ENCODE results near the gene ATL2.
A peak's percentile ranks its signal among the peaks of the same experiment; 100 is the strongest.
"Not testable (repeated sequence)": the region's sequence is repeated elsewhere in the genome, so short reads cannot be mapped to it uniquely, and the experiment has no call there.

Gene ATL2

GRCh38 chr2:38377050-38377828, at the start of gene ATL2:
Gene ATL2 (minus strand): TSS chr2:38377273. CDS start chr2:38377260, 13 bp downstream.
- DNase-seq (ENCODE audit: low read depth in 1 of 2, low spot score in 1 of 2): peak; percentile 84 to 88

- DNase-seq (ENCODE audit: low read depth in 1 of 2, low spot score in 1 of 2): no peak
These were observed 46.7 kb upstream of the ATL2 start for GRCh38 chr2:38423763-38424162.

- no peak for DNase-seq (ENCODE audit: low read depth in 1 of 2, low spot score in 1 of 2)
These were observed 44.4 kb upstream of the ATL2 start for GRCh38 chr2:38421274-38422056.

GRCh38 chr2:38419499-38419898, 42.4 kb upstream of the ATL2 start:
- no peak for DNase-seq (ENCODE audit: low read depth in 1 of 2, low spot score in 1 of 2)

GRCh38 chr2:38418735-38419134, 41.7 kb upstream of the ATL2 start:
- DNase-seq (ENCODE audit: low read depth in 1 of 2, low spot score in 1 of 2): no peak

GRCh38 chr2:38417745-38418689, 40.9 kb upstream of the ATL2 start:
- no peak for DNase-seq (ENCODE audit: low read depth in 1 of 2, low spot score in 1 of 2)

GRCh38 chr2:38416296-38417036, 39.4 kb upstream of the ATL2 start:
- DNase-seq (ENCODE audit: low read depth in 1 of 2, low spot score in 1 of 2): no peak

GRCh38 chr2:38415728-38416291, 38.7 kb upstream of the ATL2 start:
- DNase-seq (ENCODE audit: low read depth in 1 of 2, low spot score in 1 of 2): no peak

- DNase-seq (ENCODE audit: low read depth in 1 of 2, low spot score in 1 of 2): no peak
These were observed 38.0 kb upstream of the ATL2 start for GRCh38 chr2:38415023-38415422.

GRCh38 chr2:38412235-38412871, 35.3 kb upstream of the ATL2 start:
- DNase-seq (ENCODE audit: low read depth in 1 of 2, low spot score in 1 of 2): not testable (repeated sequence)

- DNase-seq (ENCODE audit: low read depth in 1 of 2, low spot score in 1 of 2): no peak
These were observed 32.4 kb upstream of the ATL2 start for GRCh38 chr2:38409156-38410102.

- no peak for DNase-seq (ENCODE audit: low read depth in 1 of 2, low spot score in 1 of 2)
These were observed 30.1 kb upstream of the ATL2 start for GRCh38 chr2:38407111-38407682.

GRCh38 chr2:38406597-38407110, 29.6 kb upstream of the ATL2 start:
- DNase-seq (ENCODE audit: low read depth in 1 of 2, low spot score in 1 of 2): no peak

GRCh38 chr2:38405917-38406596, 29.0 kb upstream of the ATL2 start:
- no peak for DNase-seq (ENCODE audit: low read depth in 1 of 2, low spot score in 1 of 2)

GRCh38 chr2:38400513-38400912, 23.4 kb upstream of the ATL2 start:
- DNase-seq (ENCODE audit: low read depth in 1 of 2, low spot score in 1 of 2): no peak

- no peak for DNase-seq (ENCODE audit: low read depth in 1 of 2, low spot score in 1 of 2)
These were observed 21.7 kb upstream of the ATL2 start for GRCh38 chr2:38398739-38399138.

- DNase-seq (ENCODE audit: low read depth in 1 of 2, low spot score in 1 of 2): no peak
These were observed 17.8 kb upstream of the ATL2 start for GRCh38 chr2:38394903-38395341.
